OCI-LY7 (cell line): ENCODE measurements around the gene YBX1.

Experiments
- EZH2phosphoT487 ChIP-seq: fragments of 200-600 bp; sonication (generic); IDR thresholded peaks from 2 replicates; pipeline ENCODE4 v1.6.1; 2018; ENCODE audit warnings: low read depth, borderline replicate concordance, mild to moderate bottlenecking, mixed run types, antibody characterized with exemption, low read length, moderate library complexity, mixed read lengths
- TF ChIP-seq, protein P1 (sequence below): fragments of 200-600 bp; sonication (generic); conservative IDR thresholded peaks from 2 replicates; pipeline ENCODE4 v1.5.1; 2014; ENCODE audit warnings: mild to moderate bottlenecking, antibody characterized with exemption, low read length, moderate library complexity, mixed read lengths

GRCh38 chr1:42743317-42744147, 61.3 kb downstream of the YBX1 start:
- TF ChIP-seq, protein P1, sequence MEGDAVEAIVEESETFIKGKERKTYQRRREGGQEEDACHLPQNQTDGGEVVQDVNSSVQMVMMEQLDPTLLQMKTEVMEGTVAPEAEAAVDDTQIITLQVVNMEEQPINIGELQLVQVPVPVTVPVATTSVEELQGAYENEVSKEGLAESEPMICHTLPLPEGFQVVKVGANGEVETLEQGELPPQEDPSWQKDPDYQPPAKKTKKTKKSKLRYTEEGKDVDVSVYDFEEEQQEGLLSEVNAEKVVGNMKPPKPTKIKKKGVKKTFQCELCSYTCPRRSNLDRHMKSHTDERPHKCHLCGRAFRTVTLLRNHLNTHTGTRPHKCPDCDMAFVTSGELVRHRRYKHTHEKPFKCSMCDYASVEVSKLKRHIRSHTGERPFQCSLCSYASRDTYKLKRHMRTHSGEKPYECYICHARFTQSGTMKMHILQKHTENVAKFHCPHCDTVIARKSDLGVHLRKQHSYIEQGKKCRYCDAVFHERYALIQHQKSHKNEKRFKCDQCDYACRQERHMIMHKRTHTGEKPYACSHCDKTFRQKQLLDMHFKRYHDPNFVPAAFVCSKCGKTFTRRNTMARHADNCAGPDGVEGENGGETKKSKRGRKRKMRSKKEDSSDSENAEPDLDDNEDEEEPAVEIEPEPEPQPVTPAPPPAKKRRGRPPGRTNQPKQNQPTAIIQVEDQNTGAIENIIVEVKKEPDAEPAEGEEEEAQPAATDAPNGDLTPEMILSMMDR: no peak
- no peak for TF ChIP-seq EZH2phosphoT487
